DND-41 (cell line): ENCODE results near the gene MAGI1.

Source experiments
- EZH2 ChIP-seq: IDR thresholded peaks from 3 replicates; pipeline ENCODE4 v1.6.1; 2012; ENCODE audit warnings: borderline replicate concordance, low read depth, mild to moderate bottlenecking, moderate library complexity, low read length, inconsistent platforms; ENCODE audit not compliant: severe bottlenecking
- TF ChIP-seq, protein P1 (sequence below): IDR thresholded peaks from 2 replicates; pipeline ENCODE4 v1.5.1; 2012; ENCODE audit warnings: borderline replicate concordance, low read length, moderate library complexity, mild to moderate bottlenecking; ENCODE audit not compliant: poor library complexity, severe bottlenecking; ENCODE audit errors: extremely low read depth

DNA sequence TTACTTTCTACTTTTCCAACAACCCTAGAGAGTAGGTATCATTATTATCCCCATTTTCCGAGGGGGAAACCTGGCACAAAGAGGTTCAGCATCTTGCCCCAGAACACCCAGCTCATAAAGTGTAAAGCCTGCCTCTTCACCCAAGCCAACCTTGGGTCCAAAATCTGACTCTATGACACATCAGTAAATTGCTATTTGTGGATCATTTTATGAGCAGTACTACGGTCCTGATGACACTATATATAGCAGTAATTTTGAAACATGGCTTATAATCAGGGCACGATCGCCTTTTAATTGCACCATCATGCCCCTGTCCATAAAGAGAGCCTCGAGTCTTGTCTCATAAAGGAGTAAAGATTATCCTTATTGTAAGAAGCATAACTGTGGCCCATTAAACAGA is 9.7 kb downstream of the MAGI1 start:
- TF ChIP-seq, protein P1, sequence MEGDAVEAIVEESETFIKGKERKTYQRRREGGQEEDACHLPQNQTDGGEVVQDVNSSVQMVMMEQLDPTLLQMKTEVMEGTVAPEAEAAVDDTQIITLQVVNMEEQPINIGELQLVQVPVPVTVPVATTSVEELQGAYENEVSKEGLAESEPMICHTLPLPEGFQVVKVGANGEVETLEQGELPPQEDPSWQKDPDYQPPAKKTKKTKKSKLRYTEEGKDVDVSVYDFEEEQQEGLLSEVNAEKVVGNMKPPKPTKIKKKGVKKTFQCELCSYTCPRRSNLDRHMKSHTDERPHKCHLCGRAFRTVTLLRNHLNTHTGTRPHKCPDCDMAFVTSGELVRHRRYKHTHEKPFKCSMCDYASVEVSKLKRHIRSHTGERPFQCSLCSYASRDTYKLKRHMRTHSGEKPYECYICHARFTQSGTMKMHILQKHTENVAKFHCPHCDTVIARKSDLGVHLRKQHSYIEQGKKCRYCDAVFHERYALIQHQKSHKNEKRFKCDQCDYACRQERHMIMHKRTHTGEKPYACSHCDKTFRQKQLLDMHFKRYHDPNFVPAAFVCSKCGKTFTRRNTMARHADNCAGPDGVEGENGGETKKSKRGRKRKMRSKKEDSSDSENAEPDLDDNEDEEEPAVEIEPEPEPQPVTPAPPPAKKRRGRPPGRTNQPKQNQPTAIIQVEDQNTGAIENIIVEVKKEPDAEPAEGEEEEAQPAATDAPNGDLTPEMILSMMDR = no peak
- TF ChIP-seq EZH2 = no peak
